Activated CD4-positive, alpha-beta T cell treated with anti-CD3 and anti-CD28 coated beads for 1 hour (primary cell): Measurements from ENCODE around the gene ROBO1.
"Not testable (repeated sequence)": the region's sequence is repeated elsewhere in the genome, so short reads cannot be mapped to it uniquely, and the experiment has no call there.

Source experiments
- DNase-seq: peaks from one replicate; pipeline ENCODE4 v3.0.0-alpha.2; 2020

Gene ROBO1

GRCh38 chr3:78762121-78762520 is 1005.7 kb downstream of the ROBO1 start:
- no peak for DNase-seq

GRCh38 chr3:78761126-78761525 is 1006.7 kb downstream of the ROBO1 start:
- no peak for DNase-seq

DNA sequence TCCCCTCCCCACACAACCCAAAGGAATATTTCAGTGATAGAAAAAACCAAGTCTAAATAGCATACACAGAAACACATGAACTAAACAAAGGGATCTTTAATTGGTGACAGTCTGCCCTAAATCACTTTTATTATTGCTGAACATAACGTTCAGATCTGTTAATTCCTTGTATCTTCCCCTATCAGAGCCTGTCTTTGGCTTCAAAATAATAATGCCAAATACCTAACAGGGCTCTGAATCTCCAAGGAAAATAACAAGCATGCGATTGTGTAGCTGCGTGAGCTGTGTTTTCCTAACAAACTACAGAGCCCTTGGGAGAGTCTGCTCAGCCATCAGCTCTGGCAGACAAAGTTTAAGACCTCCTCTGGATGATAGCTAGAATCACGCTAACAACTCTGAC is 1010.1 kb downstream of the ROBO1 start:
- DNase-seq, result no peak

- DNase-seq, result no peak
Observed at GRCh38 chr3:78754066-78754743, 1013.6 kb downstream of the ROBO1 start.

DNA sequence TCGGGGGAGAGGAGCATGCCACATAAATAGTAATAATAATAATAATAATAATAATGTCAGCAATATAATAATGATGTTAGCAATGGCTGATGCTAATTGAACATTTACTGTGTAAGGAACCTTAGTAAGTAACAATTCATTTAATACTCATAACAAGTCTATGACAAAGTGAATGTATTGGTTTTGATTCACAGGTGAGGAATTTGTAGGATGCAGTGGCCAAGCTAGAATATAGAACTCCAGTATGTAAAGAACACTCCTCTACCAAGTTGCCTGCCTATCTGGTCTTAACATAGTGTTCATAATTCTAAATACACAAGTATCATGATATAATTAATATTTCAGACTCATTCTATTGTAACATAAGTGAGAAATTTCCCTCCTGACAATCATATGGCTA is 1016.5 kb downstream of the ROBO1 start:
- no peak for DNase-seq

GRCh38 chr3:78750291-78750690 is 1017.5 kb downstream of the ROBO1 start:
- not testable (repeated sequence) for DNase-seq

DNA sequence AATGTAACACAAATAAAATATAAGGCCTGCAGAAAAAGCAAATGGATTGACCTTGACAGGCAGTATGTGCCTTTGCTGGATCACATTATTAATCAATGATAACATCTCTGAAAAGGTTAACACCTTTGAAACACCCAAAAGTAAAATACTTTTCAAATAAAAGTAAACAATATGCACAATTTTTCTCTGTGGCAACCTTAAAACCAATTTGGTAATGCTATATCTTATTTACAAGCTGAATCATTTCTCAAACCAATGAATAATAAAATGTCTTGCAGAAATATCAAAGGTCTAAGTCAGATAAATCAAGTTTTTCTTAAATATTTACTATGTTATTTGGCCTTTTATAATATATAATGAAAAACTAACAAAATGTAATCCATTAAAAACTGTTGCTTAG is 1018.7 kb downstream of the ROBO1 start:
- DNase-seq, result no peak

DNA sequence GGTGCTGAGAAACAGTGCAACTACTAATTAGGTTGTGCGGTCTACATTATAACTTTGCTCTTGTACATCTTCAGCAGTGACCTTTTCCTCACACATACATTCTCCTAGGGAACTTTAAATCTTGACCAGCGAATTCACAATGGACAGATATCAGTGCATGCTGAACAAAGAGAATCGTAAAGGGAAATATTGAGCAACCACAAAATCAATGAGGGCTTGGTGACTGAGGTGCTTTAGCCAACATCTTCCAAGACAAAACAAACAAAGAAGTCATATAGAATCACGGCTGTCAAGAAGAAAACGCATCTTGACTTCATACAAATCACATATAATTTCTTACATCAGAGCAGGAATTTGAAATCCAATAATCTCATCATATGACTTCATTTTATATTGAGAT is 1022.0 kb downstream of the ROBO1 start:
- DNase-seq, result no peak

- DNase-seq, result no peak
Observed at GRCh38 chr3:78742491-78742890, 1025.3 kb downstream of the ROBO1 start.

- DNase-seq, result no peak
Observed at GRCh38 chr3:78742041-78742440, 1025.8 kb downstream of the ROBO1 start.

DNA sequence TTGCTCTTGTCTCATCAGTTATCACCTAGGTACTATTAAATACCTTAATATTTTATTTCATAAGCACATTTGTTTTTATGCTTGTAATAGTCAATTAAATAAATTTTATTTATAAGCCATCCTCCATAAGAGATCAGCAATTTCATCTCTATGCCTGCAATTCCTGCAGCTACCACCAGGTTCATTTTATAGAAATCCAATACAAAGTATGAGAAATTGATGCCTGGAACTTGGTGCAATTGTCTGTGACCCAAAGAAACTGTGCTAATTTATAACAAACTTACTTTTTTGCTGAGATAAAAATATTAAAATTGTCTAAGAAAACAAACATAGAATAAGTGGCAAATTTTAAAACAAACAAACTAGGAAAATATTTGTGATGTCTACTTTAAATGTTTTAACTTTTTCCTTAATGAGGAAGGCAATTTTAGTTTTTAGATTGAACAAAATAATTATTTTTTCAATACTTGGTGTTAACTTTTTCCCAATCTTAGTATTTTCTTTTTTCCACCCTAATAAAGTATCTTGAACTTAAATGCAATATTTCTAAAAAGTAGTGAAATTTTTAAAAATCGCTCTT is 1026.6 kb downstream of the ROBO1 start:
- no peak for DNase-seq

GRCh38 chr3:78738833-78739232 is 1029.0 kb downstream of the ROBO1 start:
- no peak for DNase-seq

DNA sequence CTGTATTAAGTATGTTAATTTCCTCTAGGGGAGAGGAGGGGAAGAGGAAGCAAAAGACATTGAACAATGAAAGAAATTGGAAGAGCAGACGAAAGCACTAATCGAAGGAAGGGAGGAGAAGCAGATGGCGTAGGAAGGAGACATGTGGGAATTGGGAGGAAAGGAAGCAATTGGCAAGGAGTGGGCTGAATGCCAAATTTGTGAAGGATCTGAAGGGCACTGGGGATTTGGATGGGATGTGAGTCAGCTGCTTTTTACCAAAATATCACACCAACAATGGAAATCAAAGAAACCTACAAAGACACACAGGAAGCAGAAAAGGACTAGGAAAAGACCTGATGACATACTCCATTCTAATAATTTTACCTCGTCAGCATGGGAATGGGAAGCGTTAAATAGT is 1029.8 kb downstream of the ROBO1 start:
- no peak for DNase-seq

GRCh38 chr3:78736863-78737262 is 1030.9 kb downstream of the ROBO1 start:
- no peak for DNase-seq

DNA sequence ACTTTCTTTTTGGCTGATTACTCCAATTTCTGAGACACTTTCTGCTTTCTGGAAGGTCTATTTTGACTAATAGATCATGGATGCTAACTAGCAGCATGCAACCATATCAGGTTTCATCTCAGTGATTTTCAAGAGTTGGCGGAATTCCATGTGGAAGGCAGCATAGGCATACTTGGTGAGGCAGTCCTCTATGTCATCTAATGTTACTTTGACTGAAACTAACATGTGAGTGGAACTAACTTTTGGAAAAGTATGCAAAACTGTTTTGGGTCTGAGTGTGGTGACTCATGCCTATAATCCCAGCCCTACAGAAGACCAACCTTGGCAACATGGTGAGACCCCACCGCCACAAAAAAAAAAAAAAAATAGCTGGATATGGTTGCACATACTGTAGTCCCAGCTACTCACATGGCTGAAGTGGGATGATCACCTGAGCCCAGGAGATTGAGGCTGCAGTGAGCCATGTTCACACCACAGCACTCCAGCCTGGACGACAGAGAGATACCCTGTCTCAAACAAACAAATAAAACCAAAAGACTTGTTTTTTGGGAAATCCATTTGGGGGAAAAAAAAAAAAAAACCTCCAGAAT is 1033.7 kb downstream of the ROBO1 start:
- no peak for DNase-seq

- no peak for DNase-seq
Observed at GRCh38 chr3:78732893-78733292, 1034.9 kb downstream of the ROBO1 start.

DNA sequence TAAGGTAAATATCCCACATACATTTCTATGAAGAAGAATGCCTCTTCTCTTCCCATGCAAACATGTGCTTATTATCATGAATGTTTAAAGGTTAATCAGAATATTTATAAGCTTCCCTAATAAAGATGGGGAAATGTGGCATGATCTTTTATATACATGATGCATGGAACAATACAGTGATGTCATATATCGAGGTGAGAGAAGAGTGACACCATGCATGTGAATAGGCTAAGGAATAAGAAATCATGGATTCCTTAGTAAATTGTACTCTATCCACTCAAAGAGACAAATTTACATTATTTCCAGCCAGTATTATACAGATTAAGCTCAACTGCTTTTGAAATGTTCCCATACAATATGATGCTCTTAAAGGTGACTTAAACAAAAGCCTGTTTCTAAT is 1035.3 kb downstream of the ROBO1 start:
- no peak for DNase-seq

DNA sequence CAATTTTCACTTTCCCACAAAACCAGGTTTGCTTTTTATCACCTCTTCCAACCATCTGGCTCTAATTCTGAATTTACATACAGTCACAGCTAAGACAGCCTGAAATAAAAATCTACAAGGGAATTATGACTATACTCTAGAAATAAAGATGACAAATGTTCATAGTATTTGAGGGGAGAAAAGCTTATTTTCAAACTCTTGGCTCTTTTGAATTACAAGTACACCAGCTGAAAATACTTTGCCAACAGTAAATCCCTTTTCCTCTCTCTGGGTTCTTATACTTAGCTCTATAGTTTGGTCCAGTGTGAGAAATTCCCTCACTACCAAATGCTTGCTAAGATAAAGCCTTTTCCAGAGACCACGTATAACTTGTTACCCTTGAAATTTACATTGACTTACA is 1037.9 kb downstream of the ROBO1 start:
- no peak for DNase-seq

- no peak for DNase-seq
Observed at GRCh38 chr3:78728406-78729145, 1039.2 kb downstream of the ROBO1 start.

- DNase-seq, result no peak
Observed at GRCh38 chr3:78726545-78726944, 1041.3 kb downstream of the ROBO1 start.

- DNase-seq, result no peak
Observed at GRCh38 chr3:78725703-78726246, 1042.0 kb downstream of the ROBO1 start.

GRCh38 chr3:78724859-78725258 is 1042.9 kb downstream of the ROBO1 start:
- no peak for DNase-seq

DNA sequence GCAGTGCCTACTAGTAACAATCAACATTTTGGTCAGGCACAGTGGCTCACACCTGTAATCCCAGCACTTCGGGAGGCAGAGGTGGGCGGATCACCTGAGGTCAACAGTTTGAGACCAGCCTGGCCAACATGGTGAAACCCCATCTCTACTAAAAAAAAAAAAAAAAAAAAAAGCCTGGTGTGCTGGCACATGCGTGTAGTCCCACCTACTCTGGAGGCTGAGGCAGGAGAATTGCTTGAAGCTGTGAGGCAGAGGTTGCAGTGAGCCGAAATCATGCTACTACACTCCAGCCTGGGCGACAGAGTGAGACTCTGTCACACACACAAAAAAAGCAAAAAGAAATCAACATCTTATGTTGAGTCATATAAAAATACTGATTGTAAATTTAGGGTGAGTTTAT is 1043.4 kb downstream of the ROBO1 start:
- DNase-seq, result not testable (repeated sequence)
